Neural cell (in vitro differentiated cells): ENCODE results near the gene SP2. TPM values are rescaled to one million over a fixed set of nuclear protein-coding genes. Genes with fewer than 3 reads are reported as not detected.
"Not testable (repeated sequence)": the region's sequence is repeated elsewhere in the genome, so short reads cannot be mapped to it uniquely, and the experiment has no call there.

Experiments
- H2AFZ ChIP-seq: fragments of 200-600, 300-800 bp; sonication (generic), shearing (Covaris generic); 2 replicates; pipeline ENCODE4 v1.6.0; 2014; ENCODE audit warnings: low read depth, mild to moderate bottlenecking, antibody characterized with exemption, low read length, moderate library complexity
- H3F3A ChIP-seq: fragments of 200-600 bp; shearing (Covaris generic); 2 replicates; pipeline ENCODE4 v1.6.1; 2016; ENCODE audit warnings: mild to moderate bottlenecking, moderate library complexity, mixed read lengths, antibody characterized with exemption, low read length; ENCODE audit not compliant: insufficient read depth, poor library complexity, severe bottlenecking
- H3K27ac ChIP-seq: fragments of 200-600, 300-800 bp; sonication (generic), shearing (Covaris generic); 2 replicates; pipeline ENCODE4 v1.5.1; 2014; ENCODE audit warnings: mild to moderate bottlenecking, low read length, moderate library complexity
- H3K27me3 ChIP-seq: fragments of 300-800, 200-600 bp; sonication (generic), shearing (Covaris generic); 2 replicates; pipeline ENCODE4 v1.6.0; 2014; ENCODE audit warnings: mild to moderate bottlenecking, low read depth, low read length, moderate library complexity; ENCODE audit not compliant: insufficient read depth
- H3K36me3 ChIP-seq: fragments of 300-800, 200-600 bp; sonication (generic), shearing (Covaris generic); 2 replicates; pipeline ENCODE4 v1.5.1; 2014; ENCODE audit warnings: mild to moderate bottlenecking, antibody characterized with exemption, low read length, moderate library complexity; ENCODE audit not compliant: insufficient read depth
- H3K4me2 ChIP-seq: fragments of 300-800, 200-600 bp; sonication (generic), shearing (Covaris generic); 2 replicates; pipeline ENCODE4 v1.6.0; 2014; ENCODE audit warnings: mild to moderate bottlenecking, low read length
- H3K4me3 ChIP-seq: fragments of 300-800, 200-600 bp; sonication (generic), shearing (Covaris generic); 2 replicates; pipeline ENCODE4 v1.5.1; 2014; ENCODE audit warnings: mild to moderate bottlenecking, low read length, moderate library complexity
- H3K79me2 ChIP-seq: fragments of 200-600 bp; shearing (Covaris generic); replicated peaks from 2 replicates; pipeline ENCODE4 v1.6.0; 2014; ENCODE audit warnings: mild to moderate bottlenecking, low read length, moderate library complexity; ENCODE audit not compliant: insufficient read depth
- H3K9ac ChIP-seq: fragments of 300-800, 200-600 bp; sonication (generic), shearing (Covaris generic); 2 replicates; pipeline ENCODE4 v1.6.1; 2016; ENCODE audit warnings: mild to moderate bottlenecking, low read length, mixed read lengths
- H3K9me2 ChIP-seq: fragments of 200-600 bp; shearing (Covaris generic); 2 replicates; pipeline ENCODE4 v1.6.1; 2016; ENCODE audit warnings: mild to moderate bottlenecking, low read length, mixed read lengths; ENCODE audit not compliant: insufficient read depth
- H3K9me3 ChIP-seq: fragments of 200-600, 300-800 bp; sonication (generic), shearing (Covaris generic); 2 replicates; pipeline ENCODE4 v1.6.1; 2016; ENCODE audit warnings: mild to moderate bottlenecking, mixed run types, low read length, moderate library complexity, mixed read lengths
- H4K20me1 ChIP-seq: fragments of 200-600 bp; shearing (Covaris generic); 2 replicates; pipeline ENCODE4 v1.6.1; 2016; ENCODE audit warnings: mild to moderate bottlenecking, mixed run types; ENCODE audit not compliant: insufficient read depth
- EP300 ChIP-seq: fragments of 450-650 bp; conservative IDR thresholded peaks from 2 replicates; pipeline ENCODE4 v1.6.1; 2014; ENCODE audit warnings: antibody characterized with exemption, mild to moderate bottlenecking, moderate library complexity; ENCODE audit not compliant: poor library complexity, severe bottlenecking
- EZH2 ChIP-seq: fragments of 200-600, 300-800 bp; shearing (Covaris generic), sonication (generic); IDR thresholded peaks from 2 replicates; pipeline ENCODE4 v1.6.1; 2014; ENCODE audit warnings: antibody characterized with exemption, low read length, borderline replicate concordance, mild to moderate bottlenecking; ENCODE audit not compliant: insufficient read depth, poor library complexity, severe bottlenecking
- MXI1 ChIP-seq: fragments of 450-650 bp; conservative IDR thresholded peaks from 2 replicates; pipeline ENCODE4 v1.6.1; 2014; ENCODE audit warnings: antibody characterized with exemption, mild to moderate bottlenecking; ENCODE audit not compliant: poor library complexity, severe bottlenecking
- POLR2AphosphoS5 ChIP-seq: IDR thresholded peaks from 2 replicates; pipeline ENCODE4 v1.6.1; 2012
- RAD21 ChIP-seq: fragments of 450-650 bp; conservative IDR thresholded peaks from 2 replicates; pipeline ENCODE4 v1.6.1; 2014; ENCODE audit warnings: antibody characterized with exemption, mild to moderate bottlenecking, moderate library complexity
- REST ChIP-seq: IDR thresholded peaks from 2 replicates; pipeline ENCODE4 v1.6.1; 2012; ENCODE audit warnings: borderline replicate concordance
- SMC3 ChIP-seq: fragments of 450-650 bp; conservative IDR thresholded peaks from 2 replicates; pipeline ENCODE4 v1.6.1; 2014; ENCODE audit warnings: antibody characterized with exemption, mild to moderate bottlenecking, moderate library complexity; ENCODE audit not compliant: poor library complexity
- TAF1 ChIP-seq: IDR thresholded peaks from 2 replicates; pipeline ENCODE4 v1.6.1; 2012; ENCODE audit warnings: low read depth
- polyA plus RNA-seq: library from polyadenylated mRNA; depleted of rRNA; stranded (reverse); fragments of >200 nt; gene quantifications from 2 replicates; pipeline ENCODE4 v1.2.3, GENCODE V29; 2014
- TF ChIP-seq, protein P1 (sequence below): fragments of 450-650 bp; IDR thresholded peaks from 2 replicates; pipeline ENCODE4 v1.5.1; 2014; ENCODE audit warnings: antibody characterized with exemption, mild to moderate bottlenecking, moderate library complexity; ENCODE audit not compliant: poor library complexity, severe bottlenecking

The SP2 gene
- polyA plus RNA-seq, 1 donor from 2014 or later: 0.25 TPM

GRCh38 chr17:47934856-47935255 is 38.8 kb downstream of the SP2 start:
- H3K4me2 ChIP-seq: no peak overlapping the region
- H3K9me3 ChIP-seq: no peaks in the 10 kb centered on the region

GRCh38 chr17:47935468-47935867 is 39.4 kb downstream of the SP2 start:
- H3K36me3 ChIP-seq, H4K20me1 ChIP-seq, H2AFZ ChIP-seq: not testable (repeated sequence)

More at GRCh38 chr17:47934856-47935255, 38.8 kb downstream of the SP2 start:
- no peaks in the 10 kb centered on the region for H3F3A ChIP-seq
- no peak overlapping the region for H2AFZ ChIP-seq
- no peaks in the 10 kb centered on the region for H3K79me2 ChIP-seq
- no peaks in the 10 kb centered on the region for H3K9me2 ChIP-seq
- no peak for TF ChIP-seq TAF1
- TF ChIP-seq EZH2: no peak
- TF ChIP-seq POLR2AphosphoS5: no peak
- TF ChIP-seq MXI1: no peak
- TF ChIP-seq RAD21: no peak
- no peak for TF ChIP-seq REST
- TF ChIP-seq SMC3: no peak
- no peak for TF ChIP-seq EP300
- H3K36me3 ChIP-seq: no peaks in the 10 kb centered on the region
- no peaks in the 10 kb centered on the region for H4K20me1 ChIP-seq
- H3K4me3 ChIP-seq: no peak overlapping the region
- H3K9ac ChIP-seq: no peak overlapping the region
- no peaks in the 10 kb centered on the region for H3K27me3 ChIP-seq
- H3K27ac ChIP-seq: no peak overlapping the region

GRCh38 chr17:47935961-47936360 is 39.9 kb downstream of the SP2 start:
- H3F3A ChIP-seq: no peaks in the 10 kb centered on the region
- H2AFZ ChIP-seq: no peak overlapping the region
- no peaks in the 10 kb centered on the region for H4K20me1 ChIP-seq
- no peaks in the 10 kb centered on the region for H3K79me2 ChIP-seq
- no peak overlapping the region for H3K4me3 ChIP-seq
- no peaks in the 10 kb centered on the region for H3K27me3 ChIP-seq
- no peak overlapping the region for H3K9ac ChIP-seq
- H3K9me2 ChIP-seq: no peaks in the 10 kb centered on the region
- no peaks in the 10 kb centered on the region for H3K36me3 ChIP-seq
- TF ChIP-seq EP300 (no peak), TAF1 (no peak), SMC3 (no peak), REST (no peak), EZH2 (no peak)
- TF ChIP-seq, protein P1, sequence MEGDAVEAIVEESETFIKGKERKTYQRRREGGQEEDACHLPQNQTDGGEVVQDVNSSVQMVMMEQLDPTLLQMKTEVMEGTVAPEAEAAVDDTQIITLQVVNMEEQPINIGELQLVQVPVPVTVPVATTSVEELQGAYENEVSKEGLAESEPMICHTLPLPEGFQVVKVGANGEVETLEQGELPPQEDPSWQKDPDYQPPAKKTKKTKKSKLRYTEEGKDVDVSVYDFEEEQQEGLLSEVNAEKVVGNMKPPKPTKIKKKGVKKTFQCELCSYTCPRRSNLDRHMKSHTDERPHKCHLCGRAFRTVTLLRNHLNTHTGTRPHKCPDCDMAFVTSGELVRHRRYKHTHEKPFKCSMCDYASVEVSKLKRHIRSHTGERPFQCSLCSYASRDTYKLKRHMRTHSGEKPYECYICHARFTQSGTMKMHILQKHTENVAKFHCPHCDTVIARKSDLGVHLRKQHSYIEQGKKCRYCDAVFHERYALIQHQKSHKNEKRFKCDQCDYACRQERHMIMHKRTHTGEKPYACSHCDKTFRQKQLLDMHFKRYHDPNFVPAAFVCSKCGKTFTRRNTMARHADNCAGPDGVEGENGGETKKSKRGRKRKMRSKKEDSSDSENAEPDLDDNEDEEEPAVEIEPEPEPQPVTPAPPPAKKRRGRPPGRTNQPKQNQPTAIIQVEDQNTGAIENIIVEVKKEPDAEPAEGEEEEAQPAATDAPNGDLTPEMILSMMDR: no peak
- H3K27ac ChIP-seq: no peak overlapping the region
- H3K4me2 ChIP-seq: no peak overlapping the region
- no peaks in the 10 kb centered on the region for H3K9me3 ChIP-seq

More at GRCh38 chr17:47935468-47935867, 39.4 kb downstream of the SP2 start:
- H3K4me2 ChIP-seq, H3F3A ChIP-seq, H3K79me2 ChIP-seq, H3K9ac ChIP-seq, H3K27me3 ChIP-seq, H3K4me3 ChIP-seq, H3K9me2 ChIP-seq, H3K9me3 ChIP-seq, H3K27ac ChIP-seq: not testable (repeated sequence)
